ENCODE results near the gene PDX1.
"Not testable (repeated sequence)": the region's sequence is repeated elsewhere in the genome, so short reads cannot be mapped to it uniquely, and the experiment has no call there.

Gene PDX1

DNA sequence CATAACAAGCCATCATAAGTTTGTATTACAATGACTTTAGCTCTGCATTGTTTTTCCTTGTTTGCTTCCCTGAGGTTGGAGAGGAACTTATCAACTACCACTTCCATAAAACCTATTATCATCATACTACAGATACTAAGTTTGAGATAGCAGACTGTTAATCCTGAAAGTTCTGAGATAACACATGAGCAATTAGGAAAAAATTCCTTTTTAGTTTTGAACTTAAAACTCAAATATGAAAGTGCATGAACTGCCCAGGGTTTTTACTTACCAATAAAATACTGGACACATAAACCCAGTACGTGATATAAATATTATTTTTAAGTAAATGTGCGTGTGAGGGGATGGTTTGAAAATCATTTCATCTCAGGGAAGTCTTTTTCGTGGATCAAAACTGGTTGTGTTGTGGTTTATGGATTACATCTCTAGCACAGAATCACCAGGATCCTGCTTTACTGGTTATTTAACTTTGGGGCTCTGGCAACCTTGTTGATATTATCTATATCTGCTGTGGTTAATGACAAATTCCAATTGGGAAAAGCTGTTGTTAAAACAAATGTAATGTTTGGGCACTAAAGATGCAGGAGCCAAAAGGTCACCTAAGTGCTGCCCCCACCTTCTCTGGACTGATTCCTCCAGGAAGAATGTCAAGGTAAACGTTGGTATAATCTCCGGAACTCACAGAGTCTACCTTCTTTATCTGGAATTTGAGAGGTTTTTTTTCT, 36.9 kb downstream of the PDX1 start:
- no peak for DNase-seq (ENCODE audit: low read depth, low spot score)

DNA sequence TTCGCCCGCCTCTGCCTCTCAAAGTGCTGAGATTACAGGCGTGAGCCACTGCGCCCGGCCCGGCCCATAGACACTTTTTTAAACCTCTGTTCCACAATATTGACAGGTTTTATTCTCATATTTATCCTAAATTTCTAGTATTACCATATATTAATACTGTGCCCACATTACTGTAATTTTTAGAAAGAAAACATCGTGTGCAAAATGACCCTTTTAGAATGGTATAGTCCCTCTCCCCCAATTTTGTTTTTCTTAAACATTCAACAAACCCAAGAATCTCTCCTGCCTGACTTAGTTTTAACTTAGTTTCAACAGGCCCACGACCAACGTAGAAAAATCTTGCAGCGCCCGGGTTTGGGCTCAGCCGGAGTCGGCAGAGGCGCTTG, 40.2 kb downstream of the PDX1 start:
- DNase-seq (ENCODE audit: low read depth, low spot score): no peak

DNA sequence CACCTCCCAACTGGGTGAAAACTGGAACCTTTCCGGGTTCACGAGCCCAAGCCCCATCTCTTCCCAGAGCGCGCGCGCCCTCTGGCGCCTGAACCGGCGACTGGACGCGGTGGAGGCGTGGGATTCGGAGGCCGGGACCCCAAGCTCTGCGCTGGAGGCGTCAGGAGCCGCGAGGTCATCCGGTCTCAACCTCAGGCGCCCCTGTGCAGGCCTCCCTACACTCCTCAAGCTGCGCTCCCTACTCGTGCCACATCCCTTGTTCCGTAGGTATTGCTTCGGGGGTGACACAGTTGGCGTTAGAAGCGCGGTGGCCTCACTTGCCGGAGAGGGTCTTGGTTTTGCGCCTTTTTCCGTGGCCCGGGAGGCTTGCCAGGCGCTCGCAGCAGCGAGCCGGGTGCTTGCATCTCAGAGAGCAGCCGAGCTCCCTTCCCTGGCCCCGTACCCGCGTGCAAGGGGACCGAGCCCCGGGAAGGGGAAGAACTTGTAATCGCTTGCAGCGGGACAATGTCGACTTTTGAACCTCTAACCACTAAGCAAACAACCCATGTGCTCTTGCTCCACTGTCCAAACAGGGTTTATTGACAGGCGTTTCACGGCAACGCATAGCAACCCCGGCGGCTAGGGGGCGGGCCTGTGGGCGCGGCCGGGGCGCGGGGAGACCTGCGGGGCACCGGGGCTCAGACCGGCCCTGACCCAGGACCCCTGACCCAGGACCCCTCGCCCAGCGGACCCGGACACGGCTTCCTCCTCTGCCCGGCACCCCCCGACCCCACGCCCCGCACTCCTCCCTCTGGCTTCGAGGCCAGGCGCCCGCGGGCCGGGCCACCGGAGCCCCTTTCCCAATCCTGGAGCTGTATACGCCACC, 40.8 kb downstream of the PDX1 start:
- DNase-seq (ENCODE audit: low read depth, low spot score): no peak

DNA sequence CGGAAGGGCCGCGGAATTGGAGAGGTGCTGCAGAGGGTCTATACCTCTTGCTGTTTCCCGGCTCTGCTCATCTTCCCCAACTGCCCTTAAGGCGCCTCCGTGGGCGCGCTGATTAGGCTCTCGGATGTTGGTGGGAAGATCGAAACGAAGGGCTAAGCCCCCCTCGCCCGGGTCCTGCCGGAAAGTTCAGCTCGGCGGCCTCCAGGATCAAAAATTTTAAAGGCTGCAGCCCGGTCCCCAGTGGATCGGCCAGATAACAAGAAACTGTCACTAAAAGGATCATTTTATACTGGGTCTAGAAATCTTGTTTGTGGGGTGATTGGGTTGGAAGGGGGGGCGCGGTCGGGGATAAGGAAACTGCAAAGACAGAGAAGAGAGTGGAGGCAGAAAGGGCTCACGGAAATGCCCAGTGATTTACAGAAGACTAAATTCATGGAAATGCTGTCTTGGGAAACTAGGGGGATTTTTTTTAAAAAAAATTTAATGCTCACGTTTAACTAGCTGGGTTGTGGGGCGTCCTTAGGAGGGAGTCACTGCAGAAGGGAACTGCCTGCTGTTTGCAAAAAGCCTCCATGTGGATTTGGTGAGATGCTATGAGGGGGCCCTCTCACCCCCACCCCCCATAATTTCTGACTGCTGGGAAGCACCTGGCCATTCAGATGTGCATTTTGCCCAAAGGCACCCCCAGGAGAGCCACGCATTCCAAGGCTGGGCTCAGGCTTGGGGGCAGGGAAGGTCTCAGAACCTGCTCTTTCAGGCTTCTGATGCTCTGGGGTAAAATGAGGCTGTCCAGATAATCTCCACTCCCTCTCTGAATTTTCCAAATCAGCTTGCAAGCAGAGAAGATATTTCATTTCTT, 41.7 kb downstream of the PDX1 start:
- DNase-seq (ENCODE audit: low read depth, low spot score): no peak

DNA sequence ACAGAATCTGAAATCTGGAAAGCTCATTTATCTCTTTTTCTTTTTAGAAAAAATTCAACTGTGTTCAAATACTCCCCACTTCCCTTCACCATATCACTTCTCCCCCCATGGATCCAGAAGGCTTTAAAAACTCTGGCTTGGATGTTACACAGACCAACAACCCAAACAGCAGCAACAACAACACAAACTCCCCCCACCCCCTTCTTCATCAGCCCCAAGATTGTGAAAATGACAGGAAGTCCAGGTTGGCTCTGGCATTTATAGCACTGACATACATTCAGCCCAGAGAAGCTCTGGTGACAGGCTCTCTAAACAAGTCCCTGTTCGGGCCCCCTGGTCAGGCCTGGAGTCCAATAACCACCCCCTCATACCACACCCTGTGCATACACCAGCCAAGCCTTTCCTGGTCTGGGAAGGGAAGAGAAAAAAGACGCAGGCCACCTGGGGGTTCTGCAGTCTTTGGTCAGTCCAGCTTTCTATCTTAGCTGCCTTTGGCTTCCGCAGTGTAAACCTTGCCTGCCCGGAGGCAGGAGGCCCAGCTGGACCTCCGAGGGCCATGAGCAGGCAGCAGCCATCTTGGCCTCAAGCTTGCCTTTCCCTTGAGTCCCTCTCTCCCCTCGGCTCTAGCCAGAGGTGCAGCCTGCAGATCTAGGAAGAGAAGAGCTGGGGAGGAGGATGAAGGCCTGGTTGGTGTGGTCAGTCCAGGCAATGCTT, 42.5 kb downstream of the PDX1 start:
- no peak for DNase-seq (ENCODE audit: low read depth, low spot score)

DNA sequence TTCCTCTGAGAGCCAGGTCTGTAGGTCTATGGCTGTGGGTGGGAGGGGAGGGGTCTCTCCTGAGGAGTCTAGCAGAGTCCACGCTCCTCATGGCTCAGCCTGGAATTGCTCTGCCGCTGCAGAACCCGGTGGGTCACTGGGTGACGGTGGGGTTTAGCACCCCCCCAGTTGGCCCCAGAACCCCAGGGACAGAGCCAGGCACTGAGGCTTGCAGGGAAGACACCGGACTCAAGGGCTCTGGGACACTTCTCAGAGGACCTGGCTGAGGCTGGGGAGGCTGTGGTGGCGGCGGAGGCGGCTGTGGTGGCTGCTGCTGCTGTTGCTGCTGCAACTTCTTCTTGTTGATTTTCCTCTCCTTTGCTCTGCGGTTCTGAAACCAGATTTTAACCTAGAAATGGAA, 43.2 kb downstream of the PDX1 start:
- DNase-seq (ENCODE audit: low read depth, low spot score): no peak

DNA sequence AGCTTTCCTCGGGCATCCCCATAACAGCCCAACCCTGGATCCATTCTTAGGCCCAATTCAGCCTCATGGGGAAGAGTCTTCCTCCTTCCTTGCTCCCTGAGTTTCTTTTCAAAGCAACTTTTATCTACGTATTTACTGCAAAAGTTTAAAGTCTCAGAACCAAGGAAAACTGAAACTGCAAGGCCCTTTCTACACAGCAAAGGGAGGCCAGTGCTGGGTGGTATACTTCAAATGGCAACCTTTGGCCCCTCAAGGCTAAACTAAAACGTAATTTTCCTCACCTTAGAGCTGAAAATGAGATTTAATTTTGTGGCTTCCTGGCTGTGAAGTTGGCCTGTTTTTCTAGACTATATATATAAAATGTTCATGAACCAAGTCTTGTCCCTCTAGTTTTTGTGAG, 43.7 kb downstream of the PDX1 start:
- DNase-seq (ENCODE audit: low read depth, low spot score): no peak

DNA sequence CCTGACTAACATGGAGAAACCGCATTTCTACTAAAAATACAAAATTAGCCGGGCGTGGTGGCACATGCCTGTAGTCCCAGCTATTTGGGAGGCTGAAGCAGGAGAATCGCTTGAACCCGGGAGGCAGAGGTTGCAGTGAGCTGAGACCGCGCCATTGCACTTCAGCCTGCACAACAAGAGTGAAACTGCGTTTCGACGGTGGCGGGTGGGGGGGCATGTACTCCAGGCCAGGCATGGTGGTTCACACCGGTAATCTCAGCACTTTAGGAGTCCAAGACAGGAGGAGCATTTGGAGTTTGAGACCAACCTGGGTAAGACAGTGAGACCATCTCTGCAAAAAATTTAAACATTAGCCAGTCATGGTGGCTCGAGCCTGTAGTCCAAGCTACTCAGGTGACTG, 44.4 kb downstream of the PDX1 start:
- not testable (repeated sequence) for DNase-seq (ENCODE audit: low read depth, low spot score)

DNA sequence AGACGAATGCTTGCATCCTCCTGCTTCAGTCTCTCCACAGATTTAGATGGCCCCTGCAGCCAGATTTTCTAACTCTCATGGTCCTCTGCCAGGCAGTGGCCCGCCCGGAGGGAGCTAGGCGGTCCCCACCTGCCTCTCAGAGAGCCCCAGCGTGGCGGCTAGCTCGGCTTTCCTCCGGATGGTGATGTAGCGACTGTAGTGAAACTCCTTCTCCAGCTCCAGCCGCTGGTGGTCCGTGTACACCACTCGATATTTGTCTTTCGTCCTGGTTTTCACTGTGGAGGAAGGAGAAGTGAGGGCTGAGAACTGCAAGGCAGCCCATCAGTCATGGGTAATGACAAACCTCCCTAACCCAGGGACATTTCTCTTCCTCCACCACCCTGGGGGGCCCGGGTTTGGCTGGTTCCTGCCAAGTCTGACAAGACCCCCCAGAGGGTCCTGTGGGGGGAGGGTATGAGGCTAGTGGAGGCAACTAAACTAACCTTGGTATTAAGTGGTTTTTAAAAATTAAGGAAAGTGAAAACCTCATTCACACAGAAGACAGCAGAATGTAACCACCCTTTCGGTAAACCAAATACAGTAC, 45.0 kb downstream of the PDX1 start:
- DNase-seq (ENCODE audit: low read depth, low spot score): no peak

DNA sequence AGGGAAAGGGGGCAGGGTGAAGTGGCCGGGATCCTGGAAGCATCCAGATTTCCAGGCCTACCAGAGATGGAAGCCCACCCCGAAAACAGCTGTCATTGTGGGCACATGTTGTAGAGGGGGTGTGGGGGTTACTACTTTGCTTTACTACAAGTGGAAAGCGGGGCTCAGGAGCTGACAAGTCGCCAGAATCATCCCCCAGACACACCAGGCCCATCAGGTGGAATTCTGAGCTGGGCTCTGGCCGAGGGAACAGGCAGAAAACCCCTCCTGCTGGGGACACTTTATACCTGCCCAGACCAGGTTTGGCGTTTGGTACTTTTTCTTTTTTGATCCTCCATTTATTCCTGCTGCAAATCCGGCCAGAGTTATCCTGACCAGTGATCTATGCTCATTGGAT, 45.5 kb downstream of the PDX1 start:
- no peak for DNase-seq (ENCODE audit: low read depth, low spot score)

DNA sequence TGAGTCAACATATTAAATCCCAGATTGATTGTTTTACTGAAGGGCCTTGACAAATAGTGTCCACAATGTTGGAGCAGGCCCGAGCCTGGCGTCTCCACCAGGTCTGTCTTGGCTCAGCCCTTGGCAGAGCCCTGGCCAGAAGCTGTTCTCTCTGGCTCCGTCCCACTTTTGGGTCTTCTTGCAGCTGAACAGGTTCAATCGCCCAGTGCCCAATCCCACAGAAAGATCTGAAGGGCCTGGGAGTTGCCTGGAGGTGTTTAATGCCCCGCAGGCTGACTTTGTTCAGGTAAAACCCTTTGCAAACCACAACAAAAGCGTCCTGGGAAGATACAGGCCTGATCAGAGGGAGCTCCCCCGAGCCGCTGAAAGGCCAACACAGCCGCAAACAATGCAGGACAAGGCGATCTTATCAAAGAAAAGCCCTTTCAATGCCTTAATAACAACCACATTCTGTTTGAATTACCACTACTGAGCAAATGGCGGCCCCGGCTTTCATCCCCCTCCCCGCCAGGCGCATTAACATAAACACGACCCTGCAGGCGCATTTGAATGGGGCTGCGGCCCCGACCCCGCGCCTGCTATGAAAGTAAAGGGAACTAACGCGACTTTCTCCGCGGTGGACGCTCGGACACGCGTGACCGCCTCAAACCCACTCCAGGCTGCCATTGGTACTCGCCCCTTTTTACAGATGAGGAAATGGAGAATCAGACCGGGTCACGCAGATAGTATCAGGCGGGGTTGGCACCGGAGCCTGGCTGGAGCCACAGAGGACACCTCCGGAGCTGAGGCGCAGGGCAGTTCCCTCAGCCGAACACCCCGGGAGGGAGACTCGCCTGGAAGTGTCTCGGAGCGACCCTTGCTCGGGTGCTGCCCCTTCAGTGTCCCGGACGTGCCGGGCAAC, 46.2 kb downstream of the PDX1 start:
- DNase-seq (ENCODE audit: low read depth, low spot score): no peak

DNA sequence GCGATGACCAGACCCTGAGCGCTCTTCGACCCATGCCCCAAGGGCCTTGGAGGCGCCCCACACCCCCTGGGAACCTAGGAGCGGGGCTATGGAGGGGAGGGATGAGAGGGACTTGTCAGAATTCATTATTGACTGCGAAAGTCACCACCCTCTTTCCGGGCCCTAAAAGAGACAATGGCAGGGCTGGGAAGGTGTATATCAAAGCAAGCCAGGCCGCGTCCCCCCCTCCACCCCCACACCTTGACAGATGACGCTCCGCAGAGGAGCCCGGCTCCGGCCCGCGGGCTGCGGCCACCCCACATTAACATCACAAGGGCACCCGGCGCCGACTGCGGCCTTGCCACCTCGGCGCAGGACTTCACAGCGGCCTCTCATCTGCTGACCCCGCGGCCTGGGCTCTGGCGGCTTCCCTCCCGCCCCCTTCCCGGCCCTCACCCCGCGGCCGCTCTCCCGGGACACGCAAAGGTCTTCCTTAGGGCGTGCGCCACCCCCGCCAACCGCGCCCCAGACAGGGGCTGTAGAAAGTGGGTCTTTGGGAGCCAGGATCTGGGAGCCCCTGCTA, 46.9 kb downstream of the PDX1 start:
- DNase-seq (ENCODE audit: low read depth, low spot score): no peak

DNA sequence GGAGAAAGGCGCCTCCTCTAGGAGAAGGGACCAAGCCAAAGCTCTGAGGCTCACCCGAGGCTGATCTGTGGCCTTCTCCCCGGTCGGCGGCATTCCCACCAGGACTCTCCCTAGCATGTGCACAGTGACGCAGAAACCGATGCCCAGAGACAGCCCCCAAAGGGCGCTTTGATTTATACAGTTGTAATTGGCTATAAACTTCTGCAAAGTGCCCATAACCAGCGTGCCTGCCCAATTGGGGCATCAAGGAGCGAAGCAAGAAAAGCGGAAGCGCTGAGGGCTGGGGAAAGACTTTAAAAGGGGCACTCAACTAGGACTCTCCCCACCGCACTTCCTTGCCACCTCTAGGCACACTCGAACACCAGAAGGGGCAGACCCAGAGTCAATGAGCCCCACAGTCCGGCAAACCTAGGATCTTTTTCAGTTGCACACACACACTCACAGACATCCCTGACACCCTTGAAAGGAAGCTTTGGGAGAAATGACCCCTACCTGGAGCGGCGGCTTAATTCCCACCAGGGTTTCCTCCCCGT, 47.5 kb downstream of the PDX1 start:
- no peak for DNase-seq (ENCODE audit: low read depth, low spot score)

DNA sequence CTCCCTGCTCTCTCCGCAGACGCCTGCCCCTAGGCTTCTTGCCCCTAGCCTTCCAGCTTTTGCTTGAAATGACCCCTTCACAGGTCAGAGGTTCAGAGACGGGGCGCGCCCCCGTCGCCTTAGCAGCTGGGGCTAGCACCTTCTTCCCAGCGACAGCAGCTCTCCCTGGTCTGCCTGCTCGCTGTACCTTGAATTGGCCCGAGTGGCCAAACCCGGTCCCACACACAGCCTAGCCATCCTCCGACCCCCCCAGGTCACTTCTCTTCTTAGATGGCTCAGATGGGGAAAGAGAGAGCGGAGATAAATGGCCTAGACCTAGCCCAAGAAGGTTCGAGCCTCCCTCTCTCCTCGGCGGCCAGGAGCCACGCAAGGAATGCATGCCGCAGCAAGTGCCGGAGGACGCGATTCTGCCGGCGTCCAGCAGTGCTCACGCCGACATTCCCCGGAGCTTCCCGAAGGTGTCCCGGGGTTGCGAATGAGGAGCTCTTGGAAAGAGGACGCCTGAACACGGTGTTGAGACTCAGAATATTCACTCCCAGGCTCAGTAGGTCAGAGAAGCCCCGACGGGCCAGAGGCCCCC, 48.0 kb downstream of the PDX1 start:
- DNase-seq (ENCODE audit: low read depth, low spot score): no peak

DNA sequence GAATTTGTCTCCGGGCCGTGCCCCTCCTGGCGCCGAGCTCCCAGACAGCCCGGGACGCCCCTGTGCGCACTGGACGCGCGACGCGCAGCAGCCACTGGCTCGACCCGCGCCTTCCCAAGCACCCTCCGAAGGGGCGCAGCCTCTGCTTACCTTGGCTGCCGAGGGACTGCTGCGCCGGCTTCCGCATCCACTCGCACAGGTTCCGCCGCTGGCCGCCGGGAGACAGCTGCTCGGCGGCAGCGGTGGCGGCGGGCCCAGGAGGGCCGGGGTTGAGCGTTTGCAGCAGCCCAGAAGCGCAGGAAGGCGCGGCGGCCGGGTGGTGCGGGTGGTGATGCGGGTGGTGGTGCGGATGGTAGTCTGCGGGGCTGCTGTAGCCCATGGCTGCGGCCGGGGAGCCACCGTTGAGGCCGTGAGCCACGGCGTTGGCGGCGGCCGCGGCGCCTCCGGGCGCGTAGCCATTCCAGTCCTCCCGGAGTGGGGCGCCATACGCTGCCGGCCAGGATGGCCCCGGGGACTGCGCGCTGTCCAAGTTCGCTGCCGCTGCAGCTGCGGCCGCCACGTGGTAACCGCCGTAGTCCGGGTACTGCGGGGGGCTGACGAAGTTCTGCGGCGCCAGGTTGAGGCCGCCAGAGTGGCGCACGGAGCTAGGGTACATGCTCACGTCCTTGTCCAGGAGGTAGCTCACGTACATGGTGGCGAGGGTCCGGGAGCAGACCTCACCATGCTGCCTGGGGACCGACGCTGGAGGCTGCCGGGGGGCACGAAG, 48.7 kb downstream of the PDX1 start:
- DNase-seq (ENCODE audit: low read depth, low spot score): no peak

DNA sequence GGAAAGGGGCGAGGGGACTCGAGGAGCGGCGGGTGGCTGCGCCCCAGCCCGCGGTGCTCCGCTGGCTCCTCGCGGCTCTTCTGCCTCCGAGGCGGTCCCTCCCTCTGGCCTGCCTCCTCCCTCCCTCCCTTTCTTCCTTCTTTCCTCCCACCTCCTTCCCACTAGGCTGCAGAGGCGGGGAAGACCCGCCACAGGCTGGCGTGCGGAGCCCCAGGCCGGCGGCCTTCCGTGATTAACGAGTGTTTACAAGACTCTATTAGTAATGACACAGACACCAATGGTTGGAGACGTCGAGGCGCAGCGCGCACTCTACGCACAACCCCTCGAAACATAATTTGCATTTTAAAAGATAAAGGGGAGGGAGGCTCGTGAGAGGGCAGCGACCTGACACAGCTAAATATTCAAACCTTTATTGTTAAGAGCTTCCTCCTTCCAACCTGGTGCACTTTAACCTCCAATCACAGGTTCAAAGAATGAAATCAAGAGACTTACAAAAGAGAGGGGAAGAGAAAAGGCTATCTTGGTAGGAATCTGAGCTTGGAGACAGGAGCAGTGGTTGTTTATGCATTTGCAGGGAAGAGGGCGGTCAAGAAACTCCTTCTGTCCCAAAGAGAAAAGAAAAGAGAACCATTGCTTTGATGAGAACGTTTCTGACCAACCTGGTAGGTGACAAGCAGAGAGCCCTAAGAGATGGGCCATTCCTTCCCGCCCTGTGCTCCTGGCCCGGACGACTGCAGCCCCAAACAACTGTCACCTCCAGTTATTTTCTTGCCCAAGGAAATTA, 49.5 kb downstream of the PDX1 start, which contains the start of gene CDX2:
TSS of gene CDX2 (minus strand) at position 234 of the 784 bp plus-strand sequence. CDS start 309 bp downstream, outside the sequence.
- DNase-seq (ENCODE audit: low read depth, low spot score): no peak

DNA sequence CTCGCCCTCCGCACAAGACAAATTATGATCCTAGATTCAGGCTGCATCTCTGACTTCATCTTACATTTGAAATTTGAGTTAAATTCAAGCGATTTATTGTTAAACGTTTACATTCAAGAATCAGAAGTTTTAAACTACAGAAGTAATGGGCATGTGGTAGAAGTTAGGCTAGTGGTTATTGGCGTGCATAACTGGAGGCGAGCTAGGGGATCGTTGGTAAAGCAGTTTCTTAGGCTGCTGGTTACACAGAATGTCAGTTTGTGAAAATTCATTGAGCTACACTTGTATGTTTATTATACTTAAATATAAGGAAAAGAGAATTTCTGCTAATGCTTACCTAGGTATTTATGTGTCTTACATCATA, 50.0 kb downstream of the PDX1 start:
- DNase-seq (ENCODE audit: low read depth, low spot score): no peak
